ENCODE data around the gene POU2F3.

- TF ChIP-seq CTCF (IDR thresholded peaks at IDR 0.05) (no peak), POLR2A (IDR thresholded peaks at IDR 0.05) (no peak)
Observed at GRCh38 chr11:120259241-120259640, 19.3 kb downstream of the POU2F3 start.

Data from heart left ventricle (tissue), 13 donors.